PC-9 (cell line): ENCODE results near the gene PIR. TPM values are rescaled to one million over a fixed set of nuclear protein-coding genes. Genes with fewer than 3 reads are reported as not detected.

Experiments
- BruUV-seq: library from RNA; stranded (reverse); fragments of 400-500 nt; replicated peaks from 2 replicates; lab custom pipeline; 2021; lab: Mats Ljungman, UMichigan
- CTCF ChIA-PET: fragments of 300-600 bp; sonication (Branson Sonifier 250); formaldehyde crosslinking; loops from one replicate; lab custom pipeline; 2022; ENCODE audit warnings: antibody characterized with exemption; lab: Charles Lee
- POLR2A ChIA-PET: fragments of 300-600 bp; sonication (Branson Sonifier 250); formaldehyde crosslinking; loops from one replicate; lab custom pipeline; 2022; ENCODE audit warnings: antibody characterized with exemption; ENCODE audit not compliant: unreplicated experiment; lab: Charles Lee
- DNase-seq, 2 experiments: peaks; one replicate each; pipeline versions ENCODE4 v3.0.0 to v3.0.0-alpha.2; 2015 to 2022; ENCODE audit warnings: mixed read lengths in 1 of 2
- H2AFZ ChIP-seq: fragments of 200-600 bp; sonication (generic); 2 replicates; pipeline ENCODE4 v1.8.1; 2017; ENCODE audit warnings: antibody characterized with exemption
- H3F3A ChIP-seq: fragments of 200-600 bp; sonication (generic); 2 replicates; pipeline ENCODE4 v1.8.1; 2017; ENCODE audit warnings: antibody characterized with exemption, mild to moderate bottlenecking, low read depth; ENCODE audit not compliant: insufficient read depth
- H3K27ac ChIP-seq: fragments of 200-600 bp; sonication (generic); 2 replicates; pipeline ENCODE4 v1.6.1; 2016; ENCODE audit warnings: mixed run types
- H3K27me3 ChIP-seq: fragments of 200-600 bp; sonication (generic); 2 replicates; pipeline ENCODE4 v1.6.1; 2016; ENCODE audit warnings: low read depth, mixed run types; ENCODE audit not compliant: insufficient read depth
- H3K36me3 ChIP-seq: fragments of 200-600 bp; sonication (generic); 2 replicates; pipeline ENCODE4 v1.6.1; 2016; ENCODE audit warnings: low read depth, mixed run types
- H3K4me1 ChIP-seq: fragments of 200-600 bp; sonication (generic); replicated peaks from 2 replicates; pipeline ENCODE4 v1.6.1; 2016; ENCODE audit warnings: mixed run types; ENCODE audit not compliant: insufficient read depth
- H3K4me2 ChIP-seq: fragments of 200-600 bp; sonication (generic); 2 replicates; pipeline ENCODE4 v1.6.1; 2017; ENCODE audit warnings: mixed run types
- H3K4me3 ChIP-seq: fragments of 200-600 bp; sonication (generic); 2 replicates; pipeline ENCODE4 v1.6.1; 2016; ENCODE audit warnings: mixed run types
- H3K79me2 ChIP-seq: fragments of 200-600 bp; sonication (generic); 2 replicates; pipeline ENCODE4 v1.6.1; 2017; ENCODE audit warnings: low read depth, mixed run types
- H3K9me2 ChIP-seq: fragments of 200-600 bp; sonication (generic); 2 replicates; pipeline ENCODE4 v1.8.1; 2017; ENCODE audit warnings: mild to moderate bottlenecking; ENCODE audit not compliant: insufficient read depth
- H3K9me3 ChIP-seq: fragments of 200-600 bp; sonication (generic); 2 replicates; pipeline ENCODE4 v1.8.1; 2016; ENCODE audit warnings: low read depth; ENCODE audit not compliant: insufficient read depth
- H4K20me1 ChIP-seq: fragments of 200-600 bp; sonication (generic); 2 replicates; pipeline ENCODE4 v1.8.1; 2017; ENCODE audit not compliant: insufficient read depth
- CTCF ChIP-seq: fragments of 200-600 bp; sonication (generic); conservative IDR thresholded peaks from 2 replicates; pipeline ENCODE4 v1.6.1; 2017; ENCODE audit warnings: mixed run types, antibody characterized with exemption, mild to moderate bottlenecking, moderate library complexity
- EZH2 ChIP-seq: fragments of 200-600 bp; sonication (generic); IDR thresholded peaks from 2 replicates; pipeline ENCODE4 v1.8.0; 2017; ENCODE audit warnings: antibody characterized with exemption, low read depth
- intact Hi-C: fragments of 100-400 bp; cut with micrococcal nuclease; formaldehyde crosslinking; loops from one replicate; pipeline ENCODE4 v1.10.0; 2022; ENCODE audit not compliant: unreplicated experiment
- total RNA-seq: library from RNA; stranded (reverse); gene quantifications from 2 replicates; pipeline ENCODE4 v1.2.3, GENCODE V29; 2021

The PIR gene
- total RNA-seq, 1 experiment from 2014 or later: 197 TPM

DNA sequence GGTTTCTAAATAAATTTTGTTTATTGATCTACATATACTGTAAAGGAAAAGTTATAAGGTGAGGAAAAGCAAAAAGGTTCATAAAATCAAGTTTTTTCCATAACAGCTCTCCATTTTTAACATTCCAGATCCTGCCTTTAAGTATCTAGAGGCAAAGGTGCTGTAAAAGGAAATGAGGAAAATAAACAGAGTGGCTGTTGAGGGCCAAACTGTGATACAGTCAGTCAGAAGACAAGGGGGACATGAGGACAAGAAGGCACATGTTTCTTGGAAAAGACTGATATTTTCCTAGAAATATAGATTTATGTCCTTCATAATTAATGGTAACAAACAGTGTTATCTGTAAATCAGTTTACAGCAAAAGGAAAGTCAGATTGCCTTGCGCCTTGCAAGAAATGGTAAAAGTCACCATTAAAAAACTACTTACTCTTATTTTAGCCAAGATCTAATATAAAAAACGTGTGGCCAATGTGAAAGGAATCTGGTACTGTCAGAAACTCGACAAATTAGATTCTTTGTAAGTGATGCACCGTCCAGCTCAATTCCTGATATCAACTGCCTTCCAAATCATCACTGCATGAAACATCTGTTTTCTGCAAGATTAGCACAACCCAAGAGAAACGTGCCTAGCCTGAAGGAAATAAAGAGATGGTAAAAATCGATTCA is 75.0 kb downstream of the PIR start:
- H3K4me3 ChIP-seq: no peak overlapping the region
- TF ChIP-seq EZH2 (no peak), CTCF (no peak)
- H3K4me1 ChIP-seq: no peaks in the 10 kb centered on the region
- BruUV-seq: no TSS peak
- POLR2A ChIA-PET: no interaction called here
- no peaks in the 10 kb centered on the region for H3K9me3 ChIP-seq
- intact Hi-C loops: loop anchor here (10.0 kb wide), 1 partner anchor 47 kb away; no protein-coding TSS in a partner anchor
- no peak overlapping the region for H3K4me2 ChIP-seq
- no peaks in the 10 kb centered on the region for H4K20me1 ChIP-seq
- H3F3A ChIP-seq: no peaks in the 10 kb centered on the region
- H3K79me2 ChIP-seq: no peaks in the 10 kb centered on the region
- H3K27ac ChIP-seq: no peak overlapping the region
- CTCF ChIA-PET: no interaction called here
- H3K9me2 ChIP-seq: no peaks in the 10 kb centered on the region
- H2AFZ ChIP-seq: no peak overlapping the region
- 0 out of 2 replicates have a peak, but pooled peaks cover 6% of the 10 kb centered on the region for H3K36me3 ChIP-seq
- H3K27me3 ChIP-seq: no peaks in the 10 kb centered on the region
- no peak for DNase-seq

GRCh38 chrX:15416133-15416993 is 76.8 kb downstream of the PIR start:
- no peak for DNase-seq
- intact Hi-C loops: loop anchor here (10.0 kb wide), 1 partner anchor 48 kb away; no protein-coding TSS in a partner anchor
- POLR2A ChIA-PET: interaction anchor here (0.6 kb wide), 1 partner anchor 478 kb away, joined by 13 read pairs; no protein-coding TSS in a partner anchor
- CTCF ChIA-PET: no interaction called here
- no TSS peak for BruUV-seq
- no peaks in the 10 kb centered on the region for H3K9me3 ChIP-seq
- H3K27me3 ChIP-seq: no peaks in the 10 kb centered on the region
- H3K4me1 ChIP-seq: no peaks in the 10 kb centered on the region
- no peaks in the 10 kb centered on the region for H3F3A ChIP-seq
- no peak overlapping the region for H2AFZ ChIP-seq
- TF ChIP-seq EZH2: no peak
- TF ChIP-seq CTCF: no peak
- no peaks in the 10 kb centered on the region for H4K20me1 ChIP-seq
- H3K79me2 ChIP-seq: no peaks in the 10 kb centered on the region
- H3K4me3 ChIP-seq: no peak overlapping the region
- H3K36me3 ChIP-seq: 0 out of 2 replicates have a peak, but pooled peaks cover 6% of the 10 kb centered on the region
- H3K4me2 ChIP-seq: no peak overlapping the region
- no peak overlapping the region for H3K27ac ChIP-seq
- H3K9me2 ChIP-seq: no peaks in the 10 kb centered on the region

- H4K20me1 ChIP-seq: no peaks in the 10 kb centered on the region
- no peak for TF ChIP-seq CTCF
- TF ChIP-seq EZH2: no peak
- H3K36me3 ChIP-seq: 0 out of 2 replicates have a peak, but pooled peaks cover 2% of the 10 kb centered on the region
- H3K27ac ChIP-seq: no peak overlapping the region
- no peaks in the 10 kb centered on the region for H3K9me3 ChIP-seq
- no peaks in the 10 kb centered on the region for H3F3A ChIP-seq
- no TSS peak for BruUV-seq
- H2AFZ ChIP-seq: no peak overlapping the region
- no peaks in the 10 kb centered on the region for H3K9me2 ChIP-seq
- intact Hi-C loops: loop anchor here (10.0 kb wide), 1 partner anchor 52 kb away; no protein-coding TSS in a partner anchor
- H3K27me3 ChIP-seq: no peaks in the 10 kb centered on the region
- DNase-seq: no peak
- H3K79me2 ChIP-seq: no peaks in the 10 kb centered on the region
- CTCF ChIA-PET: no interaction called here
- H3K4me2 ChIP-seq: no peak overlapping the region
- no peaks in the 10 kb centered on the region for H3K4me1 ChIP-seq
- H3K4me3 ChIP-seq: no peak overlapping the region
- POLR2A ChIA-PET: no interaction called here
Measured at GRCh38 chrX:15413101-15413500, 80.0 kb downstream of the PIR start.
